Measurements from ENCODE around the gene LIPA. TPM values are rescaled to one million over a fixed set of nuclear protein-coding genes. Genes with fewer than 3 reads are reported as not detected.

LIPA gene
- total RNA-seq, 4 donors from 2014 or later, result 19.9 to 64.1 (median 28.8) TPM

DNA sequence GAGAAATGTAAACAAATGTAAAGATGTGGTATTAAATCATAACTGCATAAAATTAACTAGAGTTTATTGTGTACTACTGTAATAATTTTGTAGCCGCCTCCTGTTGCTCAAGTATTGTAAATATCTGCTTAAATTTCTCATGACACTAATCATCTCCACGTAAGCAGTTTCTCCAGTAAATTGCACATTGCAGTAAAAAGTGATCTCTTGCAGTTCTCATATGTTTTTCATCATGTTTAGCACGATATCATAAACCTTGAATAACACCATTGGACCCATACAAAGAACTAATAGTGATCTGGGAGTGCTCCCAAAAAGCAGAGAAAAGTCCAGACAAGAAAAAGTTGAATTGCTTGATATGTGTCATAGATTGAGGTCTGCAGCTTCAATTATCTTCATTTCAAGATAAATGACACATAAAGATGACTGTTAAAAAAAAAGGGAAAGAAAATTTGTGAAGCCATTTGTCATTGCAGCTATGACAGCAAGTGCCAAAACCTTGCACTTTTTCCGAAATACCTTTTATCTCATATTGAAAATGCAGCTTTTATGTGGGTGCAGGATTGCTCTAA lies 15.3 kb downstream of the LIPA start:
- Histone ChIP-seq H3K27ac (no peak overlapping the region), H3K4me3 (no peak overlapping the region), H3K27me3 (no peaks in the 10 kb centered on the region), H3K36me3 (peaks cover 0 to 71% (median 7%) of the 10 kb centered on the region in 3 donors), H3K9me3 (no peaks in the 10 kb centered on the region), H3K4me1 (peaks cover 4 to 13% (median 5%) of the 10 kb centered on the region in 3 donors)
- intact Hi-C loops (cut with DNase I), result no loop called here
- no peak for DNase-seq
- TF ChIP-seq POLR2A (IDR thresholded peaks at IDR 0.05), result no peak
- TF ChIP-seq, protein P1, sequence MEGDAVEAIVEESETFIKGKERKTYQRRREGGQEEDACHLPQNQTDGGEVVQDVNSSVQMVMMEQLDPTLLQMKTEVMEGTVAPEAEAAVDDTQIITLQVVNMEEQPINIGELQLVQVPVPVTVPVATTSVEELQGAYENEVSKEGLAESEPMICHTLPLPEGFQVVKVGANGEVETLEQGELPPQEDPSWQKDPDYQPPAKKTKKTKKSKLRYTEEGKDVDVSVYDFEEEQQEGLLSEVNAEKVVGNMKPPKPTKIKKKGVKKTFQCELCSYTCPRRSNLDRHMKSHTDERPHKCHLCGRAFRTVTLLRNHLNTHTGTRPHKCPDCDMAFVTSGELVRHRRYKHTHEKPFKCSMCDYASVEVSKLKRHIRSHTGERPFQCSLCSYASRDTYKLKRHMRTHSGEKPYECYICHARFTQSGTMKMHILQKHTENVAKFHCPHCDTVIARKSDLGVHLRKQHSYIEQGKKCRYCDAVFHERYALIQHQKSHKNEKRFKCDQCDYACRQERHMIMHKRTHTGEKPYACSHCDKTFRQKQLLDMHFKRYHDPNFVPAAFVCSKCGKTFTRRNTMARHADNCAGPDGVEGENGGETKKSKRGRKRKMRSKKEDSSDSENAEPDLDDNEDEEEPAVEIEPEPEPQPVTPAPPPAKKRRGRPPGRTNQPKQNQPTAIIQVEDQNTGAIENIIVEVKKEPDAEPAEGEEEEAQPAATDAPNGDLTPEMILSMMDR (IDR thresholded peaks at IDR 0.05), result no peak
- 74 to 90% methylated on average over 4 of the region's 4 CpGs for WGBS, 2 donors

- WGBS, 2 donors, result 79 to 81% methylated on average over 8 to 12 of the region's 12 CpGs
- H3K27me3 ChIP-seq, result no peaks in the 10 kb centered on the region
- no peaks in the 10 kb centered on the region for H3K9me3 ChIP-seq
- DNase-seq, result no peak
- TF ChIP-seq, protein P1 (IDR thresholded peaks at IDR 0.05), result no peak
- TF ChIP-seq POLR2A (IDR thresholded peaks at IDR 0.05), result peak in 1 of 4 donors; percentile 19
- intact Hi-C loops (cut with DNase I), result no loop called here
- H3K4me3 ChIP-seq, result no peak overlapping the region
- peaks cover 0 to 64% (median 7%) of the 10 kb centered on the region in 3 donors for H3K36me3 ChIP-seq
- peaks cover 0 to 8% (median 0%) of the 10 kb centered on the region in 3 donors for H3K4me1 ChIP-seq
- peak overlapping the region in 2 of 4 donors; percentile 30 to 33 for H3K27ac ChIP-seq
These were observed 16.3 kb downstream of the LIPA start for GRCh38 chr10:89235073-89235798.

DNA sequence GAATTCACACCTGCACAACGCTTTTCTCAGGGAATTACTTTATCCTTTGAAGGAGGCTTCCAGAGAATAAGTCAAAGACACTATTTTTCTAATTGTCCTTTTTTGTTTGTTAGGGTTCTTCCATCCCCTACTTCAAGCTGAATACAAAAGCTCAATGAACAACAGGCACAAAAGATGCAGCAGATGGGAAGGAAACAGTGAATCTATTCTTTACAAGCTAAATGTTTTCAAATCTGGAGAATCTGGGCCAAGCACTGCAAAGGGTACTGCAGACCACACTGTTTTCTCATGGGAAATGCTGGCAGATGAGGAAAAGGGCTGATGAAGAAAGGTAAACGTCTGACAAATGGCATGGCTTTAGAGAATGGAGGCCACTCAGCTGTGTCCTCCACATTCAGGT lies 18.5 kb downstream of the LIPA start:
- no peak for DNase-seq
- no peaks in the 10 kb centered on the region for H3K9me3 ChIP-seq
- H3K27ac ChIP-seq, result no peak overlapping the region
- intact Hi-C loops (cut with DNase I), result no loop called here
- peaks cover 0 to 59% (median 0%) of the 10 kb centered on the region in 3 donors for H3K36me3 ChIP-seq
- peaks cover 0 to 8% (median 0%) of the 10 kb centered on the region in 3 donors for H3K4me1 ChIP-seq
- no peak overlapping the region for H3K4me3 ChIP-seq
- 76 to 83% methylated on average over 2 of the region's 2 CpGs for WGBS, 2 donors
- H3K27me3 ChIP-seq, result no peaks in the 10 kb centered on the region
- TF ChIP-seq, protein P1 (IDR thresholded peaks at IDR 0.05), result no peak
- no peak for TF ChIP-seq POLR2A (IDR thresholded peaks at IDR 0.05)

GRCh38 chr10:89228962-89229361 lies 22.6 kb downstream of the LIPA start:
- no peak overlapping the region for H3K27ac ChIP-seq
- no peaks in the 10 kb centered on the region for H3K27me3 ChIP-seq
- no peak overlapping the region for H3K4me3 ChIP-seq
- no peaks in the 10 kb centered on the region for H3K9me3 ChIP-seq
- DNase-seq, result no peak
- TF ChIP-seq, protein P1 (IDR thresholded peaks at IDR 0.05), result no peak
- no peak for TF ChIP-seq POLR2A (IDR thresholded peaks at IDR 0.05)
- intact Hi-C loops (cut with DNase I), result no loop called here
- H3K4me1 ChIP-seq, result peaks cover 0 to 8% (median 0%) of the 10 kb centered on the region in 3 donors
- H3K36me3 ChIP-seq, result peaks cover 0 to 62% (median 0%) of the 10 kb centered on the region in 3 donors

- no peak overlapping the region for H3K27ac ChIP-seq
- no peaks in the 10 kb centered on the region for H3K27me3 ChIP-seq
- no peak for DNase-seq
- no peaks in the 10 kb centered on the region for H3K9me3 ChIP-seq
- WGBS, 2 donors, result 85 to 99% methylated on average over 2 to 3 of the region's 3 CpGs
- intact Hi-C loops (cut with DNase I), result no loop called here
- H3K36me3 ChIP-seq, result peaks cover 0 to 64% (median 0%) of the 10 kb centered on the region in 3 donors
- H3K4me1 ChIP-seq, result peaks cover 0 to 8% (median 0%) of the 10 kb centered on the region in 3 donors
- H3K4me3 ChIP-seq, result no peak overlapping the region
- TF ChIP-seq, protein P1 (IDR thresholded peaks at IDR 0.05), result no peak
- TF ChIP-seq POLR2A (IDR thresholded peaks at IDR 0.05), result no peak
These were observed 23.4 kb downstream of the LIPA start for GRCh38 chr10:89228146-89228545.
